Measurements from ENCODE around the gene GPX4.
A peak's percentile ranks its signal among the peaks of the same experiment; 100 is the strongest.

Gene GPX4

GRCh38 chr19:1070931-1071791 lies 32.6 kb upstream of the GPX4 start:
- peaks cover 7% of the 10 kb centered on the region for H3K79me1 ChIP-seq (ENCODE audit: low read length)
- no peak overlapping the region for H3K9ac ChIP-seq (ENCODE audit: low read length)
- H2BK120ac ChIP-seq (ENCODE audit: insufficient read depth, low read length, poor library complexity) = no peak overlapping the region
- no peak for DNase-seq
- no peak overlapping the region for H3K14ac ChIP-seq (ENCODE audit: low read length)
- no peak overlapping the region for H3K27ac ChIP-seq (ENCODE audit: low read depth, low read length)
- no peak overlapping the region for H2AK5ac ChIP-seq (ENCODE audit: low read length)
- H3K79me2 ChIP-seq (ENCODE audit: control insufficient read depth, insufficient read depth, low read length, poor library complexity) = no peaks in the 10 kb centered on the region
- H2AFZ ChIP-seq (ENCODE audit: insufficient read depth, low read length, poor library complexity) = no peak overlapping the region
- WGBS (ENCODE audit: extremely low coverage, insufficient coverage, insufficient read length) = no CpG with 5 or more reads among the region's 99 CpGs
- peak overlapping the region; percentile 30 for H3K4me3 ChIP-seq (ENCODE audit: low read depth, low read length)
- peaks cover 19 to 22% of the 10 kb centered on the region in 2 experiments for H3K4me1 ChIP-seq (ENCODE audit: control insufficient read depth in 1 of 2, insufficient read depth in 2 of 2, low read length in 2 of 2)
- no peak overlapping the region for H3K18ac ChIP-seq (ENCODE audit: low read length)
- H2BK12ac ChIP-seq (ENCODE audit: low read length) = no peak overlapping the region
- no peak overlapping the region for H4K91ac ChIP-seq (ENCODE audit: low read depth, low read length)
- peaks cover 2% of the 10 kb centered on the region for H3K9me3 ChIP-seq (ENCODE audit: insufficient read depth, low read depth, low read length)
- no peak overlapping the region for H3K4ac ChIP-seq (ENCODE audit: low read depth, low read length)
- H3K27me3 ChIP-seq (ENCODE audit: insufficient read depth, low read length) = peaks cover 11% of the 10 kb centered on the region
- H4K8ac ChIP-seq (ENCODE audit: low read depth, low read length) = no peak overlapping the region
- H3K4me2 ChIP-seq (ENCODE audit: low read length) = peak overlapping the region; percentile 55
- no peaks in the 10 kb centered on the region for H3K36me3 ChIP-seq (ENCODE audit: control insufficient read depth in 1 of 2, insufficient read depth in 2 of 2, low read length in 2 of 2)
- H4K12ac ChIP-seq (ENCODE audit: low read depth, low read length) = no peak overlapping the region
- H2BK5ac ChIP-seq (ENCODE audit: low read depth, low read length, poor library complexity) = no peak overlapping the region
- no peak overlapping the region for H3K23ac ChIP-seq (ENCODE audit: low read length)

DNA sequence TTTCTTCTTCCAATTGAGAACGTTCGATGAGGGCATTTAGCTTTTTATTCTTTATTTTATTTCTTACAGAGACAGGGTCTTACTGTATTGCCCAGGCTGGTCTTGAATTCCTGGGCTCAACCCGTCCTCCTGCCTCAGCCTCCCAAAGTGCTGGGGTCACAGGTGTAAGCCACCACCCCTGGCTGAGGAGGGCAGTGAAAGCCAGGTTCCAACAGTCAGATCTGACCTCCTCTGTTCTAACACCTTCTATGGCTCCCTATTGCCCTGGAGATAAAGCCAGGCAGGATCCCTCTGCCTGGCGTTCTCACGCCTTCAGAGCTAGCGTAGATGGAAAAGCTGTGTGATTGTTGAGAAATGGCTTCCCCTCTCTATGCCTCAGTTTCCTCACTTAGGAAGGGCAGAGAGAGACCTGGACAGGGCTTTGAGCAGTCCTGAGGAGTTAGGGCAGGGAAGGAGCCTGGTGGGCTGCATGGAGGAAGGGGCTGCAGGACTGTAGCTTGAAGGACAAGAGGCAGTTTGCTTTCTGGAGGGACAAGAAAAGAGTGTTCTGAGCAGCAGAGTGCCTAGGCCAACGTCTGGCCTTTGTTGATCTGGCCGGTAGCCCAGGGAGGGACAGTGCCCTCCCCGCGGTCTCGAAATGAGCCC lies 31.3 kb upstream of the GPX4 start:
- Histone ChIP-seq H3K79me1 (ENCODE audit: low read length) (no peaks in the 10 kb centered on the region), H3K27ac (ENCODE audit: low read depth, low read length) (no peak overlapping the region), H3K4ac (ENCODE audit: low read depth, low read length) (no peak overlapping the region), H4K8ac (ENCODE audit: low read depth, low read length) (no peak overlapping the region), H3K9me3 (ENCODE audit: insufficient read depth, low read depth, low read length) (peaks cover 2% of the 10 kb centered on the region), H2BK120ac (ENCODE audit: insufficient read depth, low read length, poor library complexity) (no peak overlapping the region), H2BK5ac (ENCODE audit: low read depth, low read length, poor library complexity) (no peak overlapping the region), H2AK5ac (ENCODE audit: low read length) (no peak overlapping the region), H3K14ac (ENCODE audit: low read length) (no peak overlapping the region), H2AFZ (ENCODE audit: insufficient read depth, low read length, poor library complexity) (no peak overlapping the region), H3K4me2 (ENCODE audit: low read length) (no peak overlapping the region), H3K18ac (ENCODE audit: low read length) (no peak overlapping the region), H3K79me2 (ENCODE audit: control insufficient read depth, insufficient read depth, low read length, poor library complexity) (no peaks in the 10 kb centered on the region), H2BK12ac (ENCODE audit: low read length) (no peak overlapping the region), H3K27me3 (ENCODE audit: insufficient read depth, low read length) (peaks cover 11% of the 10 kb centered on the region), H4K12ac (ENCODE audit: low read depth, low read length) (no peak overlapping the region), H3K9ac (ENCODE audit: low read length) (no peak overlapping the region), H3K4me1 (ENCODE audit: control insufficient read depth in 1 of 2, insufficient read depth in 2 of 2, low read length in 2 of 2) (peaks cover 7 to 8% of the 10 kb centered on the region in 2 experiments), H4K91ac (ENCODE audit: low read depth, low read length) (no peak overlapping the region), H3K4me3 (ENCODE audit: low read depth, low read length) (no peak overlapping the region), H3K23ac (ENCODE audit: low read length) (no peak overlapping the region), H3K36me3 (ENCODE audit: control insufficient read depth in 1 of 2, insufficient read depth in 2 of 2, low read length in 2 of 2) (no peaks in the 10 kb centered on the region)
- no CpG with 5 or more reads among the region's 11 CpGs for WGBS (ENCODE audit: extremely low coverage, insufficient coverage, insufficient read length)
- DNase-seq = no peak

GRCh38 chr19:1073063-1073955 lies 30.5 kb upstream of the GPX4 start:
- no peak overlapping the region for H4K12ac ChIP-seq (ENCODE audit: low read depth, low read length)
- H3K18ac ChIP-seq (ENCODE audit: low read length) = no peak overlapping the region
- WGBS (ENCODE audit: extremely low coverage, insufficient coverage, insufficient read length) = no CpG with 5 or more reads among the region's 30 CpGs
- no peak overlapping the region for H3K4ac ChIP-seq (ENCODE audit: low read depth, low read length)
- no peak overlapping the region for H4K91ac ChIP-seq (ENCODE audit: low read depth, low read length)
- H3K4me2 ChIP-seq (ENCODE audit: low read length) = no peak overlapping the region
- H3K79me1 ChIP-seq (ENCODE audit: low read length) = no peaks in the 10 kb centered on the region
- peaks cover 2% of the 10 kb centered on the region for H3K9me3 ChIP-seq (ENCODE audit: insufficient read depth, low read depth, low read length)
- no peak overlapping the region for H2BK12ac ChIP-seq (ENCODE audit: low read length)
- H2BK5ac ChIP-seq (ENCODE audit: low read depth, low read length, poor library complexity) = no peak overlapping the region
- H3K36me3 ChIP-seq (ENCODE audit: control insufficient read depth in 1 of 2, insufficient read depth in 2 of 2, low read length in 2 of 2) = no peaks in the 10 kb centered on the region
- no peak overlapping the region for H3K4me3 ChIP-seq (ENCODE audit: low read depth, low read length)
- no peak for DNase-seq
- peaks cover 7% of the 10 kb centered on the region in 2 experiments for H3K4me1 ChIP-seq (ENCODE audit: control insufficient read depth in 1 of 2, insufficient read depth in 2 of 2, low read length in 2 of 2)
- no peak overlapping the region for H2BK120ac ChIP-seq (ENCODE audit: insufficient read depth, low read length, poor library complexity)
- H3K14ac ChIP-seq (ENCODE audit: low read length) = no peak overlapping the region
- H3K27me3 ChIP-seq (ENCODE audit: insufficient read depth, low read length) = peaks cover 11% of the 10 kb centered on the region
- H2AFZ ChIP-seq (ENCODE audit: insufficient read depth, low read length, poor library complexity) = no peak overlapping the region
- H2AK5ac ChIP-seq (ENCODE audit: low read length) = no peak overlapping the region
- no peaks in the 10 kb centered on the region for H3K79me2 ChIP-seq (ENCODE audit: control insufficient read depth, insufficient read depth, low read length, poor library complexity)
- no peak overlapping the region for H4K8ac ChIP-seq (ENCODE audit: low read depth, low read length)
- no peak overlapping the region for H3K9ac ChIP-seq (ENCODE audit: low read length)
- no peak overlapping the region for H3K23ac ChIP-seq (ENCODE audit: low read length)
- H3K27ac ChIP-seq (ENCODE audit: low read depth, low read length) = no peak overlapping the region

- Histone ChIP-seq H3K4me2 (ENCODE audit: low read length) (no peak overlapping the region), H3K9me3 (ENCODE audit: insufficient read depth, low read depth, low read length) (peaks cover 2% of the 10 kb centered on the region), H2BK12ac (ENCODE audit: low read length) (no peak overlapping the region), H3K4me3 (ENCODE audit: low read depth, low read length) (no peak overlapping the region), H4K91ac (ENCODE audit: low read depth, low read length) (no peak overlapping the region), H4K8ac (ENCODE audit: low read depth, low read length) (no peak overlapping the region), H3K36me3 (ENCODE audit: control insufficient read depth in 1 of 2, insufficient read depth in 2 of 2, low read length in 2 of 2) (no peaks in the 10 kb centered on the region), H2BK120ac (ENCODE audit: insufficient read depth, low read length, poor library complexity) (no peak overlapping the region), H3K27me3 (ENCODE audit: insufficient read depth, low read length) (peaks cover 11% of the 10 kb centered on the region), H3K14ac (ENCODE audit: low read length) (no peak overlapping the region), H3K79me2 (ENCODE audit: control insufficient read depth, insufficient read depth, low read length, poor library complexity) (no peaks in the 10 kb centered on the region), H3K18ac (ENCODE audit: low read length) (no peak overlapping the region), H2AK5ac (ENCODE audit: low read length) (no peak overlapping the region), H3K4ac (ENCODE audit: low read depth, low read length) (no peak overlapping the region), H3K27ac (ENCODE audit: low read depth, low read length) (no peak overlapping the region), H3K4me1 (ENCODE audit: control insufficient read depth in 1 of 2, insufficient read depth in 2 of 2, low read length in 2 of 2) (peaks cover 7% of the 10 kb centered on the region in 2 experiments), H3K79me1 (ENCODE audit: low read length) (no peaks in the 10 kb centered on the region), H4K12ac (ENCODE audit: low read depth, low read length) (no peak overlapping the region), H3K23ac (ENCODE audit: low read length) (no peak overlapping the region), H2AFZ (ENCODE audit: insufficient read depth, low read length, poor library complexity) (no peak overlapping the region), H3K9ac (ENCODE audit: low read length) (no peak overlapping the region), H2BK5ac (ENCODE audit: low read depth, low read length, poor library complexity) (no peak overlapping the region)
- no peak for DNase-seq
- whole genome bisulfite sequencing (ENCODE audit: extremely low coverage, insufficient coverage, insufficient read length) = no CpG with 5 or more reads among the region's 28 CpGs
Observed at GRCh38 chr19:1073956-1074517, 29.8 kb upstream of the GPX4 start.
